ENCODE measurements around the gene SKAP1. TPM values are rescaled to one million over a fixed set of nuclear protein-coding genes. Genes with fewer than 3 reads are reported as not detected.
A peak's percentile ranks its signal among the peaks of the same experiment; 100 is the strongest.

The SKAP1 gene
- total and polyA plus RNA-seq, 2 experiments from 2014 or later, result 0.27 TPM; not detected in 1

DNA sequence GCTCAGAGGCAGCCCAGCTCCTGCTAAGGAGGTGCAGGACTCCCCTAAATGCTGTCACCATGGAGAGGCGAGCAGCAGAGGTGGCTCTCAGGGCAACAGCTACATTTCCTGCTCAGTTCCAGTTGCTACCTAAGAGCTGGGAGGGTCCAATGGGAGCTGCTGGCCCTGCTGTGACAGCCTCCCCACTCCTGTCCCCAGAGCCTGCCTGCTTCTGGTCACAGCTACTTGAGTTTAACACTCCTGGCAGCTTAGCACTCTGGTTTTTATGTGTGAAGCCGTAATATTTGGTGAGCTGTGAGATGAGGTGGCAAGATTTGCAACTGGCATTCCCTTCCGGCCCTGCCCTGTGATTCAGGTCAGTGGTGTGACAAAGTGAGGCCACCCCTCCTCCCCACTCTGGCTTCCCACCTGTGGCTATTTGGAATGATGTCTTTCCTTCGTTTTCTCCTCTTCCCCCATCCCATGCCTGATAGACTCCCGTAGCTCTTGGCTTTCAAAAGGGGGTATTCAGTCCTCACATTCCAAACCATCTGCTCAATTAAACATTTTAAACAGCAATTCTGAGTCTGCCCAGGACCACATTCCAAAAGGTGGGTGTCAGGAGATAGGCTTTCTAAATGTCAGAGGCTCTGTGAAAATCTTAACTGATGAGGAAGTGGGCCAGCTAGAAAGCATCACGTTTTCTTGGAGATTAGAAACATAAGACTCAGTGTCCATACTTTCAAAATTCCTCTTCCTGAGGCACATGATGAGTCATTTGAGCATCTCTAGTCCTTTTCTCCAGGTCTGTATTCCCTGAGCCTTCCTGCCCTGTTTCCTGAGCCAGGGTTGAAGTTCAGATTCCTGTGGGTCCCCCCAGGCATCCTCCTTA lies 42.6 kb upstream of the SKAP1 start (continued):
- no peak for TF ChIP-seq EZH2 (IDR thresholded peaks at IDR 0.05; ENCODE audit: low read depth, unreplicated experiment)
- TF ChIP-seq NANOG (IDR thresholded peaks at IDR 0.05; ENCODE audit: borderline replicate concordance), result no peak
- TF ChIP-seq, protein P1, sequence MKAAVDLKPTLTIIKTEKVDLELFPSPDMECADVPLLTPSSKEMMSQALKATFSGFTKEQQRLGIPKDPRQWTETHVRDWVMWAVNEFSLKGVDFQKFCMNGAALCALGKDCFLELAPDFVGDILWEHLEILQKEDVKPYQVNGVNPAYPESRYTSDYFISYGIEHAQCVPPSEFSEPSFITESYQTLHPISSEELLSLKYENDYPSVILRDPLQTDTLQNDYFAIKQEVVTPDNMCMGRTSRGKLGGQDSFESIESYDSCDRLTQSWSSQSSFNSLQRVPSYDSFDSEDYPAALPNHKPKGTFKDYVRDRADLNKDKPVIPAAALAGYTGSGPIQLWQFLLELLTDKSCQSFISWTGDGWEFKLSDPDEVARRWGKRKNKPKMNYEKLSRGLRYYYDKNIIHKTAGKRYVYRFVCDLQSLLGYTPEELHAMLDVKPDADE (IDR thresholded peaks at IDR 0.05), result no peak
- no peak for TF ChIP-seq CTCF (conservative IDR thresholded peaks at IDR 0.05; ENCODE audit: low read depth in 2 of 2)
- no peak for TF ChIP-seq CREB1 (CRISPR knock-in tag; IDR thresholded peaks at IDR 0.05; ENCODE audit: low read depth)
- no peak for TF ChIP-seq JUNB (IDR thresholded peaks at IDR 0.05; ENCODE audit: unreplicated experiment)

GRCh38 chr17:48471817-48472410 lies 41.9 kb upstream of the SKAP1 start:
- Histone ChIP-seq H3K27ac (ENCODE audit: low read depth) (no peak overlapping the region), H3F3A (replicated peaks; ENCODE audit: low read depth) (0 out of 2 replicates have a peak, but pooled peaks cover 3% of the 10 kb centered on the region), H3K4me1 (ENCODE audit: insufficient read depth) (peaks cover 26% of the 10 kb centered on the region), H3K27me3 (ENCODE audit: insufficient read depth) (peaks cover under 1% of the 10 kb centered on the region; the same call in 1 of the 2 replicates), H3K36me3 (ENCODE audit: insufficient read depth) (no peaks in the 10 kb centered on the region), H3K4me3 (no peak overlapping the region), H3K79me2 (replicated peaks; ENCODE audit: insufficient read depth) (no peaks in the 10 kb centered on the region), H4K20me1 (replicated peaks; ENCODE audit: insufficient read depth) (no peaks in the 10 kb centered on the region), H2AFZ (peak overlapping the region; percentile 66; the same call in 1 of the 2 replicates), H3K4me2 (peak overlapping the region; percentile 67), H3K9me2 (ENCODE audit: insufficient read depth) (no peaks in the 10 kb centered on the region)
- Mint-ChIP-seq H3K9me3 (no peaks in the 10 kb centered on the region), H3K4me1 (peaks cover 27% of the 10 kb centered on the region), H3K27ac (no peak overlapping the region), H3K27me3 (ENCODE audit: insufficient read depth, low read depth, poor library complexity) (peaks cover 9% of the 10 kb centered on the region), H3K4me3 (no peak overlapping the region), H3K36me3 (ENCODE audit: low read depth) (no peaks in the 10 kb centered on the region)
- peak; percentile 47; the same call in 2 of the 3 replicates for ATAC-seq
- TF ChIP-seq CTCF (conservative IDR thresholded peaks at IDR 0.05; ENCODE audit: low read depth in 2 of 2) (peak; percentile 16 to 41), ZNF114 (CRISPR knock-in tag; IDR thresholded peaks at IDR 0.05) (no peak)
- peak; percentile 30 for DNase-seq (ENCODE audit: low spot score)

All from GM23338 (cell line).